ENCODE measurements around the gene ZNF256.

The ZNF256 gene

DNA sequence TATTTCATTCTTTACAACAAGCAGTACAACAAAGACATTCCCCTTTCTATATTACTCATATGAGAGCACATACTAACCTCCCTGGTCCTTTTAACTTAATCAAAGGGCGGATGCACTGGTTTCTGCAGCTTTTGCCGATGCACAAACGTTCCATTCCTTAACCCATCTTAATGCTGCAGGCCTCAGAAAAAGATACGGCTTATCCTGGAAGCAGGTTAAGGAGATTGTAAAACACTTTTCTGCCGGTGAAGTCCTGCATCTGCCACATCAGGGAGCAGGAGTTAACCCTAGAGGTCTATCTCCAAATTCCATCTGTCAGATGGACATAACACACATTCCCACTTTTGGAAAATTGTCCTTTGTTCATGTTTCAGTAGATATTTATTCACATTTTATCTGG is 47.2 kb downstream of the ZNF256 start:
- TF ChIP-seq PRDM10 (tag by site-specific recombination; IDR thresholded peaks at IDR 0.05) (no peak), ZSCAN30 (tag by site-specific recombination; IDR thresholded peaks at IDR 0.05) (no peak), ZNF449 (tag by site-specific recombination; IDR thresholded peaks at IDR 0.05) (no peak), ZNF280C (tag by site-specific recombination; IDR thresholded peaks at IDR 0.05) (no peak), GFI1B (tag by site-specific recombination; IDR thresholded peaks at IDR 0.05) (no peak), ZNF266 (tag by site-specific recombination; IDR thresholded peaks at IDR 0.05; ENCODE audit: low read depth) (no peak), ZNF146 (tag by site-specific recombination; IDR thresholded peaks at IDR 0.05) (no peak)
- H3K4me3 ChIP-seq (ENCODE audit: low read depth, low read length): no peak overlapping the region
- H3K4me1 ChIP-seq (ENCODE audit: control insufficient read depth, insufficient read depth, low read length): no peaks in the 10 kb centered on the region
- H3K27ac ChIP-seq (ENCODE audit: extremely low read depth, low read depth, low read length): no peak overlapping the region
- peaks cover 5 to 6% of the 10 kb centered on the region in 2 experiments for H3K36me3 ChIP-seq (ENCODE audit: control insufficient read depth in 2 of 2, insufficient read depth in 1 of 2, low read length in 2 of 2)
- CTCF ChIA-PET: interaction anchor here (0.7 kb wide), 1 partner anchor 18 kb away, joined by 3 read pairs; no protein-coding TSS in a partner anchor
- H3K9me3 ChIP-seq (ENCODE audit: control insufficient read depth, insufficient read depth, low read depth, low read length): no peaks in the 10 kb centered on the region
- POLR2A ChIA-PET: interaction anchor here (0.5 kb wide), 1 partner anchor 36 kb away, joined by 10 read pairs; no protein-coding TSS in a partner anchor

Data from HEK293 (cell line).